Mammary epithelial cell (primary cell): ENCODE results near the gene SLC35G3.

Source experiments
- EZH2 ChIP-seq: IDR thresholded peaks from 2 replicates; pipeline ENCODE4 v1.6.1; 2012; ENCODE audit warnings: low read length, inconsistent platforms, borderline replicate concordance
- TF ChIP-seq, protein P1 (sequence below), 2 donors: IDR thresholded peaks in 1 of 2; conservative IDR thresholded peaks in 1 of 2; 2 replicates each; pipeline ENCODE4 v1.5.1; 2011 to 2012; ENCODE audit warnings: inconsistent platforms in 2 of 2, low read length in 2 of 2, mild to moderate bottlenecking in 2 of 2, control low read depth in 1 of 2, low read depth in 1 of 2; ENCODE audit not compliant: insufficient read depth in 1 of 2; ENCODE audit errors: extremely low read depth in 1 of 2

DNA sequence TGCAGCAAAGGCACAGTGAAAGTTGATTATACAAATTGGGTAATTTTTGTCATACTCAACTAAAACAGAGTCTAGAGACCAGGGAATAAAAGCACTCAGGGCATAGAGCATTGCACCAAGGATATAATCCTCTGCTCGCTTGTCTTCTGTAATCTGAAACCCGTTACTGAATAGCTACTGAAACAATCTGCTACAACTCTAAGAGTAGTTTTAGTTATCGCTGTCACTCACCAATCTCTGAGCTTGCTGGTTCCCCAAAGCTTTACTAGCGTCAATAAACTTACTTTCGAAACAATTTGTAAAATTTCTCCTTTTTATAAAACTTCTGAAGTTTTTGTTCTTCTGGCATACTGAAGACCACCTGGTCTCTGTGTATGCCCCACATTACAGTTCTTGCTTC is 22.9 kb upstream of the SLC35G3 start:
- TF ChIP-seq, protein P1, sequence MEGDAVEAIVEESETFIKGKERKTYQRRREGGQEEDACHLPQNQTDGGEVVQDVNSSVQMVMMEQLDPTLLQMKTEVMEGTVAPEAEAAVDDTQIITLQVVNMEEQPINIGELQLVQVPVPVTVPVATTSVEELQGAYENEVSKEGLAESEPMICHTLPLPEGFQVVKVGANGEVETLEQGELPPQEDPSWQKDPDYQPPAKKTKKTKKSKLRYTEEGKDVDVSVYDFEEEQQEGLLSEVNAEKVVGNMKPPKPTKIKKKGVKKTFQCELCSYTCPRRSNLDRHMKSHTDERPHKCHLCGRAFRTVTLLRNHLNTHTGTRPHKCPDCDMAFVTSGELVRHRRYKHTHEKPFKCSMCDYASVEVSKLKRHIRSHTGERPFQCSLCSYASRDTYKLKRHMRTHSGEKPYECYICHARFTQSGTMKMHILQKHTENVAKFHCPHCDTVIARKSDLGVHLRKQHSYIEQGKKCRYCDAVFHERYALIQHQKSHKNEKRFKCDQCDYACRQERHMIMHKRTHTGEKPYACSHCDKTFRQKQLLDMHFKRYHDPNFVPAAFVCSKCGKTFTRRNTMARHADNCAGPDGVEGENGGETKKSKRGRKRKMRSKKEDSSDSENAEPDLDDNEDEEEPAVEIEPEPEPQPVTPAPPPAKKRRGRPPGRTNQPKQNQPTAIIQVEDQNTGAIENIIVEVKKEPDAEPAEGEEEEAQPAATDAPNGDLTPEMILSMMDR (conservative IDR thresholded peaks at IDR 0.05 in 1 of 2, IDR thresholded peaks at IDR 0.05 in 1 of 2; ENCODE audit: extremely low read depth in 1 of 2, insufficient read depth in 1 of 2, low read depth in 1 of 2, low read length in 2 of 2), result no peak
- TF ChIP-seq EZH2, result no peak
